ENCODE data around the gene MTG2.

- no peak for TF ChIP-seq RAD21 (conservative IDR thresholded peaks at IDR 0.05)
- no peak for TF ChIP-seq CTCF (IDR thresholded peaks at IDR 0.05; ENCODE audit: poor library complexity, severe bottlenecking)
- TF ChIP-seq EZH2 (IDR thresholded peaks at IDR 0.05; ENCODE audit: borderline replicate concordance, insufficient read depth, low read length, poor library complexity, severe bottlenecking), result no peak
- no peak for TF ChIP-seq EP300 (conservative IDR thresholded peaks at IDR 0.05; ENCODE audit: poor library complexity, severe bottlenecking)
Observed at GRCh38 chr20:62225026-62225425, 42.2 kb downstream of the MTG2 start.

Data from neural cell (in vitro differentiated cells).